GM12872 (cell line): ENCODE results near the gene BCR.

ENCODE experiments used
- TF ChIP-seq, protein P1 (sequence below): IDR thresholded peaks from 3 replicates; pipeline ENCODE4 v1.5.1; 2011; ENCODE audit warnings: low read depth, mild to moderate bottlenecking, low read length, moderate library complexity; ENCODE audit not compliant: insufficient read depth

The BCR gene

DNA sequence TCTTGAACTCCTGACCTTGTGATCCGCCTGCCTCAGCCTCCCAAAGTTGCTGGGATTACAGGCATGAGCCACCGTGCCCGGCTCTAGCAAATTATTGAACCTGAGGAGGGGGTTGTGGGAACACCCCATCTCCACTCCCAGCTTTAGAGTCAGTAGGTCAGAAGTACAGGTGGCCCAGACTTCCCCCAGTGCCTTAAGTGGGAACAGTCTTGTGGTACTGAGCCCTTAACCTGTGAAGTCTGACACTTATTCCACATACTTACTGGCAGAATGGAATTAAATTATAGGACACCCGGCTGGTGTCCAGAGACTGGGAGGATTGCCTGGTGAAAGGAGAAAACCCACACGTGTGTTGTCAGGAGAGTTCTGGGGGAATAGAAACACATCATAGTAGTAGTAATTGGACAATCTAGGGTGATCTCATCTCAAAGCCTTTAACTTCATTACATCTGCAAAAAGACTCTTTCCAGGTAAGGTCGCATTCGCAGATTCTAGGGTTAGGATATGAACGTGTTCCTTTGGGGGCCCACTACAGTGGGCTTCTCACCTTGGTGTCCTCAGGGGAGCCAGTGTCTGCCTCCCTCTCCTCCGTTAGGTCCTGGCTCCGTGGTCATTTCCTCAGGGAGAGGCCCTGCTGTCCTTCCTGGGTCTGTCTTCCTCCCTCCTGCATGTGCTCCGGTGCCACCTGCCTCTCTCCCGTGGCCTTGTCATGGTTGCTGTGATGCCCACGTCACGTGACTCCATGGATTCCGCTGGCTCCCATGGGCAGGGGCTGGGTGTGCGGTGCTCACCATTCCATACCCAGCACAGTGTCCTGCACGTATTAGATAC, 63.8 kb downstream of the BCR start:
- TF ChIP-seq, protein P1, sequence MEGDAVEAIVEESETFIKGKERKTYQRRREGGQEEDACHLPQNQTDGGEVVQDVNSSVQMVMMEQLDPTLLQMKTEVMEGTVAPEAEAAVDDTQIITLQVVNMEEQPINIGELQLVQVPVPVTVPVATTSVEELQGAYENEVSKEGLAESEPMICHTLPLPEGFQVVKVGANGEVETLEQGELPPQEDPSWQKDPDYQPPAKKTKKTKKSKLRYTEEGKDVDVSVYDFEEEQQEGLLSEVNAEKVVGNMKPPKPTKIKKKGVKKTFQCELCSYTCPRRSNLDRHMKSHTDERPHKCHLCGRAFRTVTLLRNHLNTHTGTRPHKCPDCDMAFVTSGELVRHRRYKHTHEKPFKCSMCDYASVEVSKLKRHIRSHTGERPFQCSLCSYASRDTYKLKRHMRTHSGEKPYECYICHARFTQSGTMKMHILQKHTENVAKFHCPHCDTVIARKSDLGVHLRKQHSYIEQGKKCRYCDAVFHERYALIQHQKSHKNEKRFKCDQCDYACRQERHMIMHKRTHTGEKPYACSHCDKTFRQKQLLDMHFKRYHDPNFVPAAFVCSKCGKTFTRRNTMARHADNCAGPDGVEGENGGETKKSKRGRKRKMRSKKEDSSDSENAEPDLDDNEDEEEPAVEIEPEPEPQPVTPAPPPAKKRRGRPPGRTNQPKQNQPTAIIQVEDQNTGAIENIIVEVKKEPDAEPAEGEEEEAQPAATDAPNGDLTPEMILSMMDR, result no peak

DNA sequence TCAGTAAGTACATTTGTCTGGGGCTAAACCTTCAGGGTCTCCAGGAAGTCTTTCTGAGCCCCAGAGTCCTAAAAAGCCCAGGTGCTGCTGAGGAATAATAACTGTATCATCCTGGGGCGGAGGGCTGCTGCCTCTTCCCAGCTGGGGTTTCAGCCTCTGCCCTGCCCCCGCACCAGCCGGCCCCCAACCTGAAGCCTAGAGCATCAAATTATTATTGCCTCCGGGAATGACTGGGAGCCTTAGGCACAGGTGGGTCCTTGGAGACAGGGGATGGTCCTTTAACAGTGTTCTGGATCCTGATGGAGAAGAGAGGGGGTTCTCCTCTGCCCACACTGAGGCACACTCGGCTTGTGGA, 64.4 kb downstream of the BCR start:
- TF ChIP-seq, protein P1, result no peak

DNA sequence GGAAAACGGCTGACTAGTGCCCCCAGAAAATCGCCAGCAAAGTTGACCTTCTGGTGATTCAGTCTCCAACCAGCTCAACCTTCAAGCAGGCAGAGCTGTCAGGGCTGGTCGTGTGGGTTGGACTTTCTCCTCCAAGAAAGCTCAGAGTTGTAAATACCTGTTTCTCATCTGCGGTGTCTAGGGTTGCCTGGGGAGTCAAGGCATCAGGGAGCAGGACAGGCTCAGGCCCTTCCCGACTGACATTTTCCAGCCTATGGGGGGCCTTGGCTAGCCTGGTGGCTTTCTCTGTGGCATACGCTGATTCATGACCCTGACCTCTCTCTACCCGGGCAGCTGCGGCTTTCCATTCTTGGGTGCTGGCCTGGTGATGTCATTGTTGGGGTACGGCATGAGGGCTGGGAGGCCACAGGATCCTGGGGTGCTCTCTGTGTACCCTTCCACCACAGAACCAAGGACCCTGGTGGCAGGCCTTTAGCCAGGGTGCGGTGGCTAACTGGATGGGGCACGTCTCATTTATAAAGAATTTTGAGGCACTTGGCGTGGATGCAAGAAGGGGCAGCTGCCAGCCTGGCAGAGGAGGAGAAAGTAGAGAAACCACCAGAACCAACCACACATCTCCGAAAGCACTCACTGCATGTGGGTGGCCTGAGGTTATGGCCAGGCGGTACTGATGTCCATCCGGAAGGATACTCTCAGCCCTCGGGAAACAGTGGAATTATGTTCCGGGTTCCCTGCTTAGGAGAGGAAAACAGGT, 64.9 kb downstream of the BCR start:
- TF ChIP-seq, protein P1, result no peak

DNA sequence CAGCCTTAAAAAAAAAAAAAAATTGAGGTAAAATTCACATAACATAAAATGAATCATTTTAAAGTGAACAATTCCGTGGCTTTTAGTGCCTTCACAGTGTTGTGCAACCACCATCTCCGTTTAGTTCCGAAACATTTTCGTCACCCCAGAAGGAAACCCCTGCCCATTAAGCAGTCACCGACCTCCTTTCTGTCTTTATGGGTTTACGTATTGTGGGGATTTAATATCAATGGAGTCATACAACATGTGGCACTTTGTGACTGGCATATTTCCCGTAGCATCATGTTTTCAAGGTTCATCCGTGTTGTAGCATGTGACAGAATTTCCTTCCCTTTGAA, 65.5 kb downstream of the BCR start:
- TF ChIP-seq, protein P1, result no peak

DNA sequence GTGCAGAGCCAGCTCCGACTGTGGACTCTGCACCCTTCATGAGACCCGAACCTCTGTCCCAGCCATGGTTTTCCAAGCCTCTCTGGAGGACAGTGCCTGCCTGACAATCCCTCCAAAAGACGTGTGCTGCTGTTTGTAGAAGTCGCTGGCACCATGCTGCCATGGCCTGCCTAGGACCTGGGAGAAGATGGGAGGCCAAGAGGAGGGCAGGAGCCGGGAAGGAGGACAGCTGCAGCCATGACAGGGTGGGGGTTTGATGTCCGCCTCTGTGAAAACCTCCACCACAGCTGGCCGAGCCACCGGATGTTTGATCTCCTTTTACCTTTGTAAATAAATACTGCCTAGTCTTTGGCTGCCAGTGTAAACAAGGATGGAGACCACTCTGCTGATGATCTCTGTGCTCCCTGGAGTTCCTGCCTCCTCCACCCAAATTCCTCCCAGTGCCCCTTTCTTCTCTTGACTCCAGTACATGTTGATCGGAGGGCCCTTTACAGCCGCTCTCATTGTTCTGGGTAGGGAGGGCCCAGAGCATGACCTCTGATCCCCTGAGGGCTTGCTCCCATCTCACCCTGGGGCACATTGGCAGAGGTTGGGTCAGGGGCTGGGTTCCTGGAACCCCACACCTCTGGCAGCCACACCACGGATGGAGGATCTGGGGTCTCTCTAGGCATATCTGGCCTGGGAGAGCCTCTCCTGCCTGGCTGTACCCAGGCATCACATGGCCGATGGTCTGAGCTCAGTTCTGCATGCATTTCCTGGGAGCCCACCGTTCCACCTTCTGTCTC, 66.9 kb downstream of the BCR start:
- TF ChIP-seq, protein P1, result no peak

DNA sequence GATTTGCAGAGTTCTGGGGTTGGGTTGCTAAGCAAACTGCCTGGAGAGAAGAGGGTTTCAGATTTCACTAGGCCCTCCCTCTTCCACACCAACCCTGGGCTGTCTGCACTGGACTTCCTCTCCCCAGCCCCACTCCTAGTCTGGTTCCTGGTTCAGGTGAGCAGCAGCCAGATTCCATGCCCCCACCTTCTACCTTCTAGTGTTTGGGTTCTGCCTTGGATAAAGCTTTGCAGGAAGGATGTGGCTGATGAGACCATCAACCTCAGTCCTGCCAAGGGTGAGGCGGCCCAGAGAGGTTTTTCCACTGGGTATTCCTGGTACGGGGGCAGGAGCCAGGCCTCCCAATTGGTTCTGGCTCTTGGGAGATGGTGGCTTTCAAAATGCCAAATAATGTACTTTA, 68.3 kb downstream of the BCR start:
- TF ChIP-seq, protein P1, result no peak
